ENCODE data around the gene PARP8.

PARP8 gene

DNA sequence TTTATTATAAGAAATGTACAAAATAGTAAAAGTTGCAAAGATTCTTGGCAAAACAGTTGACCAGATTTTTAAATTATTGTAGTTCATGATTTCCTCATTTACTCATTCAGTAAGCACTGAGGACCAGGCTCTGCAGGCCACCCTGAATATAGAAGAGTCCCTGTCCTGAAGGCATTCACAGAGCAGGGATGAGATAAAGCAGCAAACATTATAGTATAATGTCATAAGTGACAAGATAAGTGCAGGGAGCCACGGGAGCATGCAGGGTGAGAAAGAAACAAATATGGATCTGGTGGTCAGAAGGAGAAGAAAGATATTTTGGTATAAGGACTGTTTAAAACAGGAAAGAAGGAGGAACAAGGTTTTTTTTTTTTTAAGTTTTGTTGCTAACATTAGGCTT is 46.0 kb downstream of the PARP8 start:
- TF ChIP-seq, protein P1, sequence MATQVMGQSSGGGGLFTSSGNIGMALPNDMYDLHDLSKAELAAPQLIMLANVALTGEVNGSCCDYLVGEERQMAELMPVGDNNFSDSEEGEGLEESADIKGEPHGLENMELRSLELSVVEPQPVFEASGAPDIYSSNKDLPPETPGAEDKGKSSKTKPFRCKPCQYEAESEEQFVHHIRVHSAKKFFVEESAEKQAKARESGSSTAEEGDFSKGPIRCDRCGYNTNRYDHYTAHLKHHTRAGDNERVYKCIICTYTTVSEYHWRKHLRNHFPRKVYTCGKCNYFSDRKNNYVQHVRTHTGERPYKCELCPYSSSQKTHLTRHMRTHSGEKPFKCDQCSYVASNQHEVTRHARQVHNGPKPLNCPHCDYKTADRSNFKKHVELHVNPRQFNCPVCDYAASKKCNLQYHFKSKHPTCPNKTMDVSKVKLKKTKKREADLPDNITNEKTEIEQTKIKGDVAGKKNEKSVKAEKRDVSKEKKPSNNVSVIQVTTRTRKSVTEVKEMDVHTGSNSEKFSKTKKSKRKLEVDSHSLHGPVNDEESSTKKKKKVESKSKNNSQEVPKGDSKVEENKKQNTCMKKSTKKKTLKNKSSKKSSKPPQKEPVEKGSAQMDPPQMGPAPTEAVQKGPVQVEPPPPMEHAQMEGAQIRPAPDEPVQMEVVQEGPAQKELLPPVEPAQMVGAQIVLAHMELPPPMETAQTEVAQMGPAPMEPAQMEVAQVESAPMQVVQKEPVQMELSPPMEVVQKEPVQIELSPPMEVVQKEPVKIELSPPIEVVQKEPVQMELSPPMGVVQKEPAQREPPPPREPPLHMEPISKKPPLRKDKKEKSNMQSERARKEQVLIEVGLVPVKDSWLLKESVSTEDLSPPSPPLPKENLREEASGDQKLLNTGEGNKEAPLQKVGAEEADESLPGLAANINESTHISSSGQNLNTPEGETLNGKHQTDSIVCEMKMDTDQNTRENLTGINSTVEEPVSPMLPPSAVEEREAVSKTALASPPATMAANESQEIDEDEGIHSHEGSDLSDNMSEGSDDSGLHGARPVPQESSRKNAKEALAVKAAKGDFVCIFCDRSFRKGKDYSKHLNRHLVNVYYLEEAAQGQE (IDR thresholded peaks at IDR 0.05; ENCODE audit: insufficient read depth in 1 of 2, low read depth in 2 of 2, low read length in 2 of 2) = no peak
- TF ChIP-seq POLR2AphosphoS5 (IDR thresholded peaks at IDR 0.05; ENCODE audit: low read depth, low read length) = no peak
- no peak for TF ChIP-seq SIN3A (IDR thresholded peaks at IDR 0.05; ENCODE audit: borderline replicate concordance, insufficient read depth, low read length)
- TF ChIP-seq TAF1 (IDR thresholded peaks at IDR 0.05; ENCODE audit: borderline replicate concordance, insufficient read depth, low read length) = no peak
- no peak for TF ChIP-seq FOXP2 (optimal IDR thresholded peaks at IDR 0.05; ENCODE audit: borderline replicate concordance, extremely low read depth, extremely low read length, insufficient read depth)

DNA sequence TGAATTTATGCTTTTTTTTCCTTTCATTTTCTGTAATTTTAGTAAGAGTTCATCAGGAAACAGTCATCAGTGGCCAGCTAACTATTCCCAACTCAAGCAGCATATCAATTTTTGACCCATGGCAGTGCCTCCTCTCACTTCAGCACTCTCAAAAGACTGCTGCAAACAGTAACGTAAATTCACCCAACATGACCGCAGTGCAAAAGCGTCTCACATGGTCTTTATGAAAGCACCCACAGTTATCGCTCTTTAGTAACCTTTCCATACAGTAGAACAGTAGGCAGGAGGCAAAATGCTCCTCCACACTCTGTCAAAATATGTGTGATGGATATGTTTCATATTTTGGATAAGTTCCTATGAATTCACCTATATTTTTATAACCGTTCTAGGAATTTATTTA is 48.6 kb downstream of the PARP8 start:
- TF ChIP-seq, protein P1 (IDR thresholded peaks at IDR 0.05; ENCODE audit: insufficient read depth in 1 of 2, low read depth in 2 of 2, low read length in 2 of 2) = no peak
- TF ChIP-seq SIN3A (IDR thresholded peaks at IDR 0.05; ENCODE audit: borderline replicate concordance, insufficient read depth, low read length) (no peak), FOXP2 (optimal IDR thresholded peaks at IDR 0.05; ENCODE audit: borderline replicate concordance, extremely low read depth, extremely low read length, insufficient read depth) (no peak), TAF1 (IDR thresholded peaks at IDR 0.05; ENCODE audit: borderline replicate concordance, insufficient read depth, low read length) (no peak), POLR2AphosphoS5 (IDR thresholded peaks at IDR 0.05; ENCODE audit: low read depth, low read length) (no peak)

GRCh38 chr5:50716134-50716533 is 49.7 kb downstream of the PARP8 start:
- TF ChIP-seq TAF1 (IDR thresholded peaks at IDR 0.05; ENCODE audit: borderline replicate concordance, insufficient read depth, low read length) (no peak), POLR2AphosphoS5 (IDR thresholded peaks at IDR 0.05; ENCODE audit: low read depth, low read length) (no peak), SIN3A (IDR thresholded peaks at IDR 0.05; ENCODE audit: borderline replicate concordance, insufficient read depth, low read length) (no peak), FOXP2 (optimal IDR thresholded peaks at IDR 0.05; ENCODE audit: borderline replicate concordance, extremely low read depth, extremely low read length, insufficient read depth) (no peak)
- TF ChIP-seq, protein P1 (IDR thresholded peaks at IDR 0.05; ENCODE audit: insufficient read depth in 1 of 2, low read depth in 2 of 2, low read length in 2 of 2) = no peak

DNA sequence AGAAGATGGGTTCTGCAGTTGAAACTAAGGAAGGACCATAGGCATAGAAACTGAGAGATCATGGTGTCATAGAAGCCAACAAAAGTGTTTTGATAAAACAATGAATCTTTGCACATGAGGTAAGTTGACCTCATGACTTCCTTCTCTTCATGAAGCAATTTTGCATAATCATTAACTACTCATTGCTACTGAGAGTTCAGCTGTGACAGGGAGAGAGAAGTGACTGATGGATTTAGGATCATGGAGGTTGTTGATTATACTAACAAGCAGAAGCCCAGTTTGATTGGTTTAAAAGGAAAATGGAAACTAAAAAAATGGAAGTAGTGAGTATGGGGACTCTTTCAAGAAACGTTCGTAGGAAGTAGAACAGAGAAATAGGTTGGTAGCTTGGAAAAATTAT is 51.2 kb downstream of the PARP8 start:
- TF ChIP-seq FOXP2 (optimal IDR thresholded peaks at IDR 0.05; ENCODE audit: borderline replicate concordance, extremely low read depth, extremely low read length, insufficient read depth) (no peak), TAF1 (IDR thresholded peaks at IDR 0.05; ENCODE audit: borderline replicate concordance, insufficient read depth, low read length) (no peak), POLR2AphosphoS5 (IDR thresholded peaks at IDR 0.05; ENCODE audit: low read depth, low read length) (no peak), SIN3A (IDR thresholded peaks at IDR 0.05; ENCODE audit: borderline replicate concordance, insufficient read depth, low read length) (no peak)
- TF ChIP-seq, protein P1 (IDR thresholded peaks at IDR 0.05; ENCODE audit: insufficient read depth in 1 of 2, low read depth in 2 of 2, low read length in 2 of 2) = no peak
